PC-9 (cell line): ENCODE measurements around the gene GPC2.
"Not testable (repeated sequence)": the region's sequence is repeated elsewhere in the genome, so short reads cannot be mapped to it uniquely, and the experiment has no call there.

Experiments used
- EZH2 ChIP-seq: fragments of 200-600 bp; sonication (generic); IDR thresholded peaks from 2 replicates; pipeline ENCODE4 v1.8.0; 2017; ENCODE audit warnings: antibody characterized with exemption, low read depth
- TF ChIP-seq, protein P1 (sequence below): fragments of 200-600 bp; sonication (generic); conservative IDR thresholded peaks from 2 replicates; pipeline ENCODE4 v1.6.1; 2017; ENCODE audit warnings: mixed run types, antibody characterized with exemption, mild to moderate bottlenecking, moderate library complexity

DNA sequence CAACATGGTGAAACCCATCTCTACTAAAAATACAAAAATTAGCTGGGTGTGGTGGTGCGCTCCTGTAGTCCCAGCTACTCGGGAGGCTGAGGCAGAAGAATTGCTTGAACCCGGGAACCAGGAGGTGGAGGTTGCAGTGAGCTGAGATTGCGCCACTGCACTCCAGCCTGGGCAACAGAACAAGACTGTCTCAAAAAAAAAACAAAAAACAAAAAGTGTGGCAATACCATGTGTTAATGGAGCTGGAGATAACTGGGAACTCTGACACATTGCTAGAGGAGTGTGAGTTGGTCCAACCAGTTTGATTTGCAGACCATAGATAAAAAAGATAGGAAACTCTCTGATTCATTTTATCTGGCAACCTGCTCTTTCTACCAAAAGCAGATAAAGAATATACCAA, 30.8 kb downstream of the GPC2 start:
- TF ChIP-seq, protein P1, sequence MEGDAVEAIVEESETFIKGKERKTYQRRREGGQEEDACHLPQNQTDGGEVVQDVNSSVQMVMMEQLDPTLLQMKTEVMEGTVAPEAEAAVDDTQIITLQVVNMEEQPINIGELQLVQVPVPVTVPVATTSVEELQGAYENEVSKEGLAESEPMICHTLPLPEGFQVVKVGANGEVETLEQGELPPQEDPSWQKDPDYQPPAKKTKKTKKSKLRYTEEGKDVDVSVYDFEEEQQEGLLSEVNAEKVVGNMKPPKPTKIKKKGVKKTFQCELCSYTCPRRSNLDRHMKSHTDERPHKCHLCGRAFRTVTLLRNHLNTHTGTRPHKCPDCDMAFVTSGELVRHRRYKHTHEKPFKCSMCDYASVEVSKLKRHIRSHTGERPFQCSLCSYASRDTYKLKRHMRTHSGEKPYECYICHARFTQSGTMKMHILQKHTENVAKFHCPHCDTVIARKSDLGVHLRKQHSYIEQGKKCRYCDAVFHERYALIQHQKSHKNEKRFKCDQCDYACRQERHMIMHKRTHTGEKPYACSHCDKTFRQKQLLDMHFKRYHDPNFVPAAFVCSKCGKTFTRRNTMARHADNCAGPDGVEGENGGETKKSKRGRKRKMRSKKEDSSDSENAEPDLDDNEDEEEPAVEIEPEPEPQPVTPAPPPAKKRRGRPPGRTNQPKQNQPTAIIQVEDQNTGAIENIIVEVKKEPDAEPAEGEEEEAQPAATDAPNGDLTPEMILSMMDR: not testable (repeated sequence)
- TF ChIP-seq EZH2: not testable (repeated sequence)
